CD4-positive, alpha-beta memory T cell (primary cell): Measurements from ENCODE around the gene SGSM2. TPM values are rescaled to one million over a fixed set of nuclear protein-coding genes. Genes with fewer than 3 reads are reported as not detected.

Source experiments
- CTCF ChIA-PET: fragments of 350-600 bp; sonication (Branson Sonifier 250); formaldehyde crosslinking; loops from one replicate; lab custom pipeline; 2021; ENCODE audit warnings: inconsistent platforms; ENCODE audit not compliant: partially characterized antibody; lab: Charles Lee
- POLR2A ChIA-PET: fragments of 350-600 bp; sonication (Branson Sonifier 250); formaldehyde crosslinking; loops from one replicate; lab custom pipeline; 2021; ENCODE audit not compliant: partially characterized antibody; lab: Charles Lee
- DNase-seq, 5 donors: peaks; one replicate each; pipeline versions ENCODE4 v3.0.0 to v3.0.0-alpha.2; 2020 to 2022; ENCODE audit warnings: mixed read lengths in 1 of 5
- H3K27ac ChIP-seq: one replicate; pipeline ENCODE4 v1.7.0; 2013; ENCODE audit warnings: low read depth, low read length
- H3K27me3 ChIP-seq: 2 replicates; pipeline ENCODE4 v1.7.0; 2013; ENCODE audit warnings: mild to moderate bottlenecking, low read length, moderate library complexity; ENCODE audit not compliant: insufficient read depth
- H3K36me3 ChIP-seq: 2 replicates; pipeline ENCODE4 v1.7.0; 2013; ENCODE audit warnings: mild to moderate bottlenecking, low read length, moderate library complexity; ENCODE audit not compliant: insufficient read depth
- H3K4me1 ChIP-seq: 2 replicates; pipeline ENCODE4 v1.7.0; 2013; ENCODE audit warnings: mild to moderate bottlenecking, low read length, moderate library complexity; ENCODE audit not compliant: insufficient read depth
- H3K4me3 ChIP-seq, 2 donors: one replicate each; pipeline ENCODE4 v1.7.0; 2013; ENCODE audit warnings: low read length in 2 of 2, mild to moderate bottlenecking in 1 of 2
- H3K9me3 ChIP-seq, 2 donors: one replicate each; pipeline ENCODE4 v1.7.0; 2013; ENCODE audit warnings: low read length in 2 of 2, control low read depth in 1 of 2; ENCODE audit not compliant: control insufficient read depth in 1 of 2
- H3K27ac Mint-ChIP-seq, 7 donors: one replicate each; pipeline ENCODE4 v1.8.0; 2020 to 2021; ENCODE audit warnings: mixed read lengths in 7 of 7, mild to moderate bottlenecking in 6 of 7, inconsistent platforms in 3 of 7, moderate library complexity in 3 of 7
- H3K27me3 Mint-ChIP-seq, 2 donors: one replicate each; pipeline ENCODE4 v1.8.0; 2020 to 2021; ENCODE audit warnings: mixed read lengths in 2 of 2
- H3K36me3 Mint-ChIP-seq, 2 donors: one replicate each; pipeline ENCODE4 v1.8.0; 2020 to 2021; ENCODE audit warnings: mixed read lengths in 2 of 2, inconsistent platforms in 1 of 2, mild to moderate bottlenecking in 1 of 2
- H3K4me1 Mint-ChIP-seq, 4 donors: one replicate each; pipeline ENCODE4 v1.8.0; 2020 to 2021; ENCODE audit warnings: mixed read lengths in 4 of 4, mild to moderate bottlenecking in 1 of 4
- H3K4me3 Mint-ChIP-seq, 8 donors: one replicate each; pipeline ENCODE4 v1.8.0; 2020 to 2021; ENCODE audit warnings: mixed read lengths in 8 of 8, mild to moderate bottlenecking in 7 of 8, moderate library complexity in 6 of 8, inconsistent platforms in 3 of 8
- H3K9me3 Mint-ChIP-seq, 8 donors: one replicate each; pipeline ENCODE4 v1.8.0; 2020 to 2021; ENCODE audit warnings: mixed read lengths in 8 of 8, mild to moderate bottlenecking in 5 of 8, inconsistent platforms in 3 of 8, moderate library complexity in 1 of 8
- intact Hi-C: fragments of 100-400 bp; cut with micrococcal nuclease; formaldehyde crosslinking; loops from one replicate; pipeline ENCODE4 v1.15.1; 2023
- polyA plus RNA-seq, 2 donors: library from polyadenylated mRNA; unstranded; fragments of 300-500 nt; fragmentation: Illumina TruSeq; gene quantifications; one replicate each; pipeline ENCODE4 v1.2.3, GENCODE V29; 2021
- total RNA-seq, 2 experiments: library from RNA; stranded (reverse); gene quantifications; one replicate each; pipeline ENCODE4 v1.2.3, GENCODE V29; 2021

The SGSM2 gene
- total and polyA plus RNA-seq, 4 experiments from 2014 or later: 6.2 to 137 (median 74.2) TPM

DNA sequence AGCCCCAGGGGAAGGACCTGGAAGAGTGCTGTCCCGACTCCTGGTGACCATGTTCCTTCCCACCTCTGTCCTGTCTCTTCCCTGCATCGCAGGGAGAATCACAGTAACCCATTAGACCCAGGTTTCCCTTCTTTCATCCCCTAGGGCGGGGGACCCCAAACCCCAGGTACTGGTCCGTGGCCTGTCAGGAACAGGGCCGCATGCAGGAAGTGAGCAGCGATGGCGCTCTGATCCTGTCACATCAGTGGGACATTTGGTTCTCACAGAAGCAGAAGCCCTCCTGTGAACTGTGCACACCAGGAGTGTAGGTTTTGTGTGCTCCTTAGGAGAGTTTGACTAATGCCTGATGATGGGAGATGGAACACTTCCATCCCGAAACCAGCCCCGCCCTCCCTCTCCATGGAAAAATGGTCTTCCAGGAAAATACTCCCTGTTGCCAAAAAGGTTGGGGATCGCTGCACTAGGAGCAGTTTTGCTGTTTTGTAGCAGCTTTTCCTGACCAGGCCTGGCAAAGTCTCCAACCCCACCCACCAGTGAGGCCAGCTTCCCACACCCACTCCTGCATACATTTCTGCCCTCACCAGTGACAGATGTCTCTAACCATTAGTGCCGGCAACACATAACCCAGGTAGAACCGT is 53.0 kb downstream of the SGSM2 start:
- H3K36me3 Mint-ChIP-seq: peaks cover 8 to 31% of the 10 kb centered on the region in 2 donors
- peaks cover 0 to 1% of the 10 kb centered on the region in 2 donors for H3K27me3 Mint-ChIP-seq
- Histone ChIP-seq H3K27me3 (no peaks in the 10 kb centered on the region), H3K36me3 (peaks cover 3% of the 10 kb centered on the region), H3K9me3 (no peaks in the 10 kb centered on the region), H3K27ac (peak overlapping the region; percentile 100), H3K4me3 (no peak overlapping the region), H3K4me1 (peaks cover 40% of the 10 kb centered on the region)
- H3K9me3 Mint-ChIP-seq: peaks cover 0 to 10% (median 0%) of the 10 kb centered on the region in 8 donors
- peak overlapping the region in 6 of 7 donors; percentile 81 to 100 (median 86) for H3K27ac Mint-ChIP-seq
- DNase-seq: no peak
- POLR2A ChIA-PET: interaction anchor here (4.4 to 5.1 kb wide), 2 partner anchors 8 to 12 kb away, joined by 42 to 146 read pairs; partner anchors contain the start of gene MNT
- intact Hi-C loops: no loop called here
- H3K4me1 Mint-ChIP-seq: peaks cover 21 to 51% (median 35%) of the 10 kb centered on the region in 4 donors
- H3K4me3 Mint-ChIP-seq: peak overlapping the region in 3 of 8 donors; percentile 17 to 58 (median 20)
- CTCF ChIA-PET: interaction anchor here (0.6 to 5.0 kb wide), 2 partner anchors 8 to 25 kb away, joined by 4 to 28 read pairs; no protein-coding TSS in a partner anchor

DNA sequence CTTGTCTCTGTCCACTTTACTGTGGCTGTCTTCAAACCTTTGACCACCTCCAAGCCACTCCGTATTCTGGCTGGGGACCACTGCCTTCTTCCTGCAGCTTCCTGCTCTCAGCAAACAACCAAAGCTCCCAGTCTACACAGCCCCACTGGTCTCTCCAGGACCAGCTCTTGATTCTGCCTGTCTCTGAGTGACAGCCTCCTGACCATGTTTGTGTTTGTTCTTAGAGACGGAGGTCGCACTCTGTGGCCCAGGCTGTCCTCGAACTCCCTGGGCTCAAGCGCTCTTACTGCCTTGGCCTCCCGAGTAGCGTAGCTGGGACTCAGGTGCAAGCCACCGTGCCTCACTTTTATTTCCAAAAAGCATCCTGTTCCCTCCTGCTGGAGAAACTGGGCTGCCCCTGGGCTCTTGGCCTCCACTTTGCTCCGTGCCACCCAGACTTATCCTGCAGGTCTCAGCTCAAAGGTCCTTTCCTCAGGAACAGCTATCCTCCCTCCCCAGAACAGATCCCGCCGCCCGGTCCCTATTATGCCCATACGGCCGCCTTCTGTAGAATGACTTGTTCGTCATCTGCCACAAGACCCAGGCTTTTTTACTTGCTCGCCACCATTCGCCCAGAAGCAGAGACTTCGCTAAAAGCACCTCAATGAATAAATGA is 54.4 kb downstream of the SGSM2 start:
- Histone ChIP-seq H3K27me3 (no peaks in the 10 kb centered on the region), H3K9me3 (no peaks in the 10 kb centered on the region), H3K4me1 (peaks cover 53% of the 10 kb centered on the region), H3K36me3 (no peaks in the 10 kb centered on the region), H3K27ac (peak overlapping the region; percentile 100), H3K4me3 (peak overlapping the region; percentile 38 to 91)
- Mint-ChIP-seq H3K9me3 (peaks cover 0 to 10% (median 0%) of the 10 kb centered on the region in 8 donors), H3K4me3 (peak overlapping the region; percentile 88 to 98 (median 96)), H3K27me3 (peaks cover 0 to 1% of the 10 kb centered on the region in 2 donors), H3K36me3 (peaks cover 8 to 27% of the 10 kb centered on the region in 2 donors), H3K4me1 (peaks cover 26 to 63% (median 44%) of the 10 kb centered on the region in 4 donors), H3K27ac (peak overlapping the region; percentile 95 to 100 (median 99))
- intact Hi-C loops: no loop called here
- POLR2A ChIA-PET: interaction anchor here (1.0 to 5.1 kb wide), 13 partner anchors 9 to 423 kb away, joined by 3 to 146 read pairs (median 9); partner anchors contain the start of genes METTL16, MNT, PAFAH1B1 and SGSM2
- DNase-seq: no peak
- CTCF ChIA-PET: interaction anchor here (0.8 to 5.0 kb wide), 4 partner anchors 10 to 53 kb away, joined by 3 to 40 read pairs (median 16); no protein-coding TSS in a partner anchor

DNA sequence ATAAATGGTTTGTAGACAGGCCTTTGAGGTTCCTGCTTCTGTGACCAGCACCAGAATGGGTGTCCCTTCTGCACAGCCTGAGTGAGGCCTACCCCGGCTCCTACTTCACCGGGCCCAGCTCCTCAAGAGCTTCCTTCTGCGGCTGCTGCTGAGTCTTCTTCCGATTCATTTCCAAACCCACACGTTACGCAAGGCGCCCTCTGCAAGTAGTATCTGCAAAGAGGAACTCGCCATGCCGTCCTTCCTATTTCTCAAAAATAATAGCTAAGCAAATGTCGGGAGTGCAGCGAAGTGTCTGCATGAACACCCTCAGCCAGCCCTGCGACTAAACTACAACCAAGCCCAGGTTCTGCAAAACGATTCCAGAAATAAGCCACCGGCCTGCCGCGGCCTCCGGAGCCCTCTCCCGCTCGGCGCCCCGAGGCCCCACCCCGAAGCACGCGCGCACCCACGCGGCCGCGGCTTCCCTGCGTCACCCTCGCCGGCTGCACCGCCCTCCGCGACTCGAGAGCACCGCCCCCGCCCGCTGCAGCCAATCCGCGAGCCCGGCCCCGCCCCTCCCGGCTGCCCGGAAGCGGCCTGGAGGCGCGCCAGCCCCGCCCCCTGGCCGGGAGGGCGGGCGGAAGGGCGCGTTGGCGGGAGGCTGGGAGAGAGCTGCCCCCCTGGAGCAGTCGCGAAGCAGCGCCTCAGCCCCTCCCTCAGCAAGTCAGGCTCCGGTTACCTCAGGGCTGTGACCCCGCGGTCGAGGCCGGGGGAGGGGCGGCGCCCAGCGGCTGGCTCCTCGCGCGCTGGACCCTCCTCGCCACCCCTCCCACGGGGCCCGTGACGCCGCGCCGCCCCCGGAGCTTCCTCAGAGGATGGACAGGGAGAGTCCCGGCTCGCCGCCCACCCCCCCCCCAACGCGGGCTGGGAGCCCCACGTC is 55.2 kb downstream of the SGSM2 start:
- Histone ChIP-seq H3K4me3 (peak overlapping the region; percentile 38 to 91), H3K27me3 (no peaks in the 10 kb centered on the region), H3K9me3 (no peaks in the 10 kb centered on the region), H3K4me1 (peaks cover 60% of the 10 kb centered on the region), H3K36me3 (no peaks in the 10 kb centered on the region), H3K27ac (peak overlapping the region; percentile 100)
- Mint-ChIP-seq H3K27me3 (peaks cover 0 to 1% of the 10 kb centered on the region in 2 donors), H3K27ac (peak overlapping the region; percentile 95 to 100 (median 99)), H3K4me3 (peak overlapping the region; percentile 88 to 98 (median 96)), H3K9me3 (peaks cover 0 to 10% (median 0%) of the 10 kb centered on the region in 8 donors), H3K4me1 (peaks cover 31 to 69% (median 49%) of the 10 kb centered on the region in 4 donors), H3K36me3 (peaks cover 8 to 27% of the 10 kb centered on the region in 2 donors)
- CTCF ChIA-PET: interaction anchor here (1.0 to 5.0 kb wide), 3 partner anchors 11 to 54 kb away, joined by 3 to 40 read pairs (median 28); no protein-coding TSS in a partner anchor
- POLR2A ChIA-PET: interaction anchor here (0.8 to 5.1 kb wide), 16 partner anchors 10 to 876 kb away, joined by 3 to 146 read pairs (median 7); partner anchors contain the start of genes INPP5K, METTL16, MNT and PAFAH1B1
- DNase-seq: peak; percentile 95 to 99 (median 98)
- intact Hi-C loops: loop anchor here (1.0 kb wide), 2 partner anchors 9 to 88 kb away; partner anchors contain the start of gene MNT

DNA sequence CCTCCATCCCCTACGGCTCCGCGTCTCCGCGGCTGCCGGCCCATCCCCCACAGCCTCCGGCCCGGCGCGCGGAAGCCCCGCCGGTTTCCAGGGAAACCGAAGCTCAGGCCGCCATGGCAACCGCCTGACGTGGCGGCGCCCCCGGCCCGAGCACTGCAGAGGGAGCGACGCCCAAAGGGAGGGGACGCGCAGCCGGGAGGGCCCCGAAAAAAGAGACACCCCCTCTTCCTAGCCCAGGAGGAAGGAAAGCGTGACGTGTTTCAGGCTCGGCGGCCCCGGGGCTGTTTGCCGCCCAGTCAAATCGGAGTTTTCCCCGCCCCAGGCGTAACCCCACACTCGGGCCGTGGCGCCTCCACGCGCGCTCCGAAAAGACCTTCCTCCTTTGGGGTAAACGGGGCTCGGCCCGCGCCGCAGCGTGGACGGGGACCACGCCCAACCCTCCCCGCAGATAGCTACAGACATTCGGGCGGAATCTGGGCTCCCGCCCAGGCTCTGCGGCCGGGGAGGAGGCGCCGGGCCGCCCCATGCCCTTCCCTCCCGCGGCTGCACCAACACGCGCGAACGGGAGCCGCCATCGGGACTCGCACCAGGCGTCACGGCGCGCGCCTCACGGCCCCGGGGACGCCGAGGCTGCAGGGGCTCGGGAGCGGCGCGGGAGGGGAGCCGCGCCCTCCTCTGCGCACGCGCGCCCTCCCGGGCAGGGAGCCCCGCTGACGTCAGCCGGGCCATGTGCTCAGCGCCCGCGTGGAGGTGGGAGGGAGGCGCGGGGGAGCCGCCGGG is 56.1 kb downstream of the SGSM2 start:
- CTCF ChIA-PET: interaction anchor here (5.0 kb wide), 1 partner anchor 22 kb away, joined by 28 read pairs; no protein-coding TSS in a partner anchor
- POLR2A ChIA-PET: interaction anchor here (0.6 to 5.1 kb wide), 14 partner anchors 9 to 877 kb away, joined by 3 to 146 read pairs (median 8); partner anchors contain the start of genes INPP5K, METTL16, MNT and SGSM2
- Mint-ChIP-seq H3K4me1 (peaks cover 37 to 75% (median 56%) of the 10 kb centered on the region in 4 donors), H3K27me3 (peaks cover 0 to 1% of the 10 kb centered on the region in 2 donors), H3K36me3 (peaks cover 4 to 19% of the 10 kb centered on the region in 2 donors), H3K27ac (peak overlapping the region; percentile 95 to 99 (median 97)), H3K9me3 (peaks cover 0 to 5% (median 0%) of the 10 kb centered on the region in 8 donors), H3K4me3 (peak overlapping the region; percentile 82 to 96 (median 88))
- Histone ChIP-seq H3K27ac (peak overlapping the region; percentile 100), H3K36me3 (no peaks in the 10 kb centered on the region), H3K4me1 (peaks cover 68% of the 10 kb centered on the region), H3K4me3 (peak overlapping the region; percentile 69 to 91), H3K27me3 (no peaks in the 10 kb centered on the region), H3K9me3 (no peaks in the 10 kb centered on the region)
- peak; percentile 93 to 97 (median 95) for DNase-seq
- intact Hi-C loops: loop anchor here (1.0 kb wide), 2 partner anchors 8 to 89 kb away; partner anchors contain the start of gene MNT

DNA sequence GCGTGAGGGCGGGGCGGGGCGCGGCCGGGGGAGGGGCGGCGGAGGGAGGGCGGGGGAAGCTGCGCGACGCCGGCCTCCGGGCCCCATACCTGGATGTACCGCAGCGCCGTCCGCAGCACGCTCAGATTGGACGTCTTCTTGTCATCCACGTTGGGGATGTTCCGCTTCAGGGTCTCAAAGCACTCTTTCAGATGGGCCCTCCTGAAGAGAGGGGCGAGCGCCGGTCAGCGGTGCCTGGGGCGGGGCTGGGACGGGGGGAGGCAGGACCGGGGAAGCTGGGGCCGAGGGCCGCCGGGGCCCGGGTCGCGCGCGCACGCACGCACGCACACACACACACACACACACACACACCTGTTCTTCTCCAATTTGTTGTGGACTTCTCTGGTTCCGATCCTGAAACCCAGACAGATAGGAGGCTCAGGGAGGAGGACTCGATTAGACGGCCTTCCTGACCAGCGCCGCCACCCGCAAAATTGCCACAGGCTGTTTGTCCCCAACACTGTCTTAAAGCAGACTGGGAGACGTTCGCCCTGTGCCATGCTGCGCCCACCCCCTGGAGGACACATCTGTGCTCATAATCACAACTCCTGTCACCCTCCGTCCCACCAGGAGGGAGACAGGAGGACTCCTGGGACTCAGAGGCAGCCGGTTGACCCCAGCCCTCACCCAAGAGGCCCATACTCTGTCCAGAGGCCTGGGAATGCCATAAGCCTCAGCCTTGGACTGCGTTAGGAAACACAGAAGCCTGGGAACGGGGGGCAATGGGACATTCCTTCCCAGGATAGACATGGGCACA is 56.9 kb downstream of the SGSM2 start:
- Histone ChIP-seq H3K27ac (peak overlapping the region; percentile 100), H3K4me1 (peaks cover 76% of the 10 kb centered on the region), H3K36me3 (no peaks in the 10 kb centered on the region), H3K27me3 (no peaks in the 10 kb centered on the region), H3K4me3 (peak overlapping the region in 1 of 2 donors; percentile 91), H3K9me3 (no peaks in the 10 kb centered on the region)
- DNase-seq: peak in 1 of 5 donors; percentile 52
- Mint-ChIP-seq H3K4me1 (peaks cover 34 to 77% (median 58%) of the 10 kb centered on the region in 4 donors), H3K9me3 (peaks cover 0 to 5% (median 0%) of the 10 kb centered on the region in 8 donors), H3K4me3 (peak overlapping the region; percentile 66 to 82 (median 80)), H3K27ac (peak overlapping the region; percentile 78 to 95 (median 93)), H3K27me3 (peaks cover 0 to 1% of the 10 kb centered on the region in 2 donors), H3K36me3 (peaks cover 0 to 16% of the 10 kb centered on the region in 2 donors)
- ChIA-PET POLR2A (interaction anchor here (0.6 to 5.1 kb wide), 7 partner anchors 8 to 420 kb away, joined by 4 to 146 read pairs (median 12); partner anchors contain the start of genes MNT, SGSM2, SMG6 and SRR), CTCF (interaction anchor here (5.0 kb wide), 1 partner anchor 22 kb away, joined by 28 read pairs; no protein-coding TSS in a partner anchor)
- intact Hi-C loops: loop anchor here (1.0 kb wide), 2 partner anchors 7 to 90 kb away; partner anchors contain the start of gene MNT
